Left renal pelvis (tissue), 4 donors: Measurements from ENCODE around the gene POLR1E. TPM values are rescaled to one million over a fixed set of nuclear protein-coding genes. Genes with fewer than 3 reads are reported as not detected.

Experiments used
- DNase-seq, 4 donors: peaks; one replicate each; pipeline ENCODE4 v3.0.0-alpha.2; 2013; ENCODE audit warnings: low read depth in 4 of 4, low spot score in 3 of 4
- polyA plus RNA-seq, 4 donors: library from polyadenylated mRNA; unstranded; fragments of 120-200 nt; gene quantifications; one replicate each; pipeline ENCODE4 v1.2.1, GENCODE V29; 2013; ENCODE audit not compliant: insufficient read length in 4 of 4

POLR1E gene
- polyA plus RNA-seq, 4 donors: 22.4 to 30.1 (median 24.8) TPM

GRCh38 chr9:37528652-37529471 lies 43.1 kb downstream of the POLR1E start:
- peak; percentile 26 to 62 (median 32) for DNase-seq

- DNase-seq: no peak
Measured at GRCh38 chr9:37531699-37532098, 46.0 kb downstream of the POLR1E start.

- no peak for DNase-seq
Measured at GRCh38 chr9:37534412-37534811, 48.7 kb downstream of the POLR1E start.

- DNase-seq: no peak
Measured at GRCh38 chr9:37534901-37535300, 49.2 kb downstream of the POLR1E start.

GRCh38 chr9:37538099-37538498 lies 52.4 kb downstream of the POLR1E start:
- no peak for DNase-seq

- DNase-seq: no peak
Measured at GRCh38 chr9:37539634-37540033, 53.9 kb downstream of the POLR1E start.

- DNase-seq: peak in 1 of 4 donors; percentile 9
Measured at GRCh38 chr9:37540634-37541033, 54.9 kb downstream of the POLR1E start.

GRCh38 chr9:37541465-37541864 lies 55.7 kb downstream of the POLR1E start:
- DNase-seq: no peak

GRCh38 chr9:37542488-37542887 lies 56.7 kb downstream of the POLR1E start:
- DNase-seq: no peak

- no peak for DNase-seq
Measured at GRCh38 chr9:37542895-37543294, 57.1 kb downstream of the POLR1E start.

GRCh38 chr9:37543468-37543867 lies 57.7 kb downstream of the POLR1E start:
- DNase-seq: no peak

GRCh38 chr9:37547328-37547878 lies 61.7 kb downstream of the POLR1E start:
- no peak for DNase-seq

- DNase-seq: no peak
Measured at GRCh38 chr9:37549527-37549926, 63.8 kb downstream of the POLR1E start.

- DNase-seq: no peak
Measured at GRCh38 chr9:37550781-37551180, 65.0 kb downstream of the POLR1E start.

- DNase-seq: no peak
Measured at GRCh38 chr9:37551468-37551867, 65.7 kb downstream of the POLR1E start.

GRCh38 chr9:37551888-37552287 lies 66.1 kb downstream of the POLR1E start:
- DNase-seq: no peak

Other genes starting within 250 kb of the POLR1E start
- 100 to 1,000 TPM in 3 of 4 donors, 10 to 100 TPM in 1; 93.5 to 147 (median 120) TPM for gene GRHPR, start 63.3 kb upstream of the POLR1E start, polyA plus RNA-seq
- gene ZBTB5, start 20.5 kb upstream of the POLR1E start, polyA plus RNA-seq: 10 to 100 TPM; 20.5 to 32.6 (median 31.7) TPM
- gene FBXO10, start 90.4 kb downstream of the POLR1E start, polyA plus RNA-seq: 10 to 100 TPM; 12.7 to 14.1 (median 13.9) TPM
- gene TOMM5, start 106.6 kb downstream of the POLR1E start, polyA plus RNA-seq: 100 to 1,000 TPM; 100 to 137 (median 119) TPM
- gene FRMPD1, start 165.0 kb downstream of the POLR1E start, polyA plus RNA-seq: 1 to 10 TPM in 1 of 4 donors, under 1 TPM in 3; 0.72 to 1.3 (median 0.81) TPM